CD14-positive monocyte (primary cell): ENCODE measurements around the gene TRAF1. TPM values are rescaled to one million over a fixed set of nuclear protein-coding genes. Genes with fewer than 3 reads are reported as not detected.
A peak's percentile ranks its signal among the peaks of the same experiment; 100 is the strongest.

Source experiments
- DNase-seq, 3 donors: peaks; one replicate each; pipeline ENCODE4 v3.0.0-alpha.2; 2011 to 2022
- H2AFZ ChIP-seq: 2 replicates; pipeline ENCODE4 v1.6.0; 2012; ENCODE audit warnings: mild to moderate bottlenecking, low read depth, low read length, inconsistent platforms; ENCODE audit not compliant: insufficient read depth, poor library complexity, severe bottlenecking
- H3K27ac ChIP-seq, 2 donors: 1 replicate in 1 of 2; 2 replicates in 1 of 2; pipeline ENCODE4 v1.5.1; 2012 to 2013; ENCODE audit warnings: low read length in 2 of 2, control low read depth in 1 of 2, inconsistent platforms in 1 of 2, low read depth in 1 of 2, mild to moderate bottlenecking in 1 of 2
- H3K27me3 ChIP-seq, 2 donors: one replicate each; pipeline versions ENCODE4 v1.6.0 to v1.6.1; 2011 to 2013; ENCODE audit warnings: low read length in 2 of 2; ENCODE audit not compliant: control insufficient read depth in 2 of 2, insufficient read depth in 2 of 2
- H3K36me3 ChIP-seq, 2 donors: replicated peaks in 1 of 2; 1 replicate in 1 of 2; 2 replicates in 1 of 2; pipeline versions ENCODE4 v1.5.1 to v1.6.1; 2012 to 2013; ENCODE audit warnings: low read length in 2 of 2, control low read depth in 1 of 2, inconsistent platforms in 1 of 2, mild to moderate bottlenecking in 1 of 2; ENCODE audit not compliant: insufficient read depth in 2 of 2, control insufficient read depth in 1 of 2
- H3K4me1 ChIP-seq, 2 donors: 1 replicate in 1 of 2; 2 replicates in 1 of 2; pipeline versions ENCODE4 v1.5.1 to v1.6.1; 2012 to 2013; ENCODE audit warnings: low read length in 2 of 2, control low read depth in 1 of 2, inconsistent platforms in 1 of 2, mild to moderate bottlenecking in 1 of 2, moderate library complexity in 1 of 2; ENCODE audit not compliant: insufficient read depth in 2 of 2, control insufficient read depth in 1 of 2
- H3K4me2 ChIP-seq: replicated peaks from 2 replicates; pipeline ENCODE3; 2012; ENCODE audit warnings: low read length, moderate library complexity, mild to moderate bottlenecking; ENCODE audit not compliant: poor library complexity, severe bottlenecking; ENCODE audit errors: extremely low read depth
- H3K4me3 ChIP-seq, 3 experiments: fragments of 200-600 bp in 1 of 3; sonication (generic) in 1 of 3; replicated peaks in 1 of 3; 1 replicate in 2 of 3; 2 replicates in 1 of 3; pipeline ENCODE4 v1.5.1; 2011 to 2013; ENCODE audit warnings: low read length in 3 of 3, mild to moderate bottlenecking in 3 of 3, control low read depth in 2 of 3, low read depth in 2 of 3, inconsistent platforms in 1 of 3, moderate library complexity in 1 of 3
- H3K79me2 ChIP-seq: 2 replicates; pipeline ENCODE4 v1.6.0; 2012; ENCODE audit warnings: mild to moderate bottlenecking, control low read depth, inconsistent platforms, low read length, moderate library complexity; ENCODE audit not compliant: insufficient read depth
- H3K9ac ChIP-seq: 2 replicates; pipeline ENCODE4 v1.6.0; 2017; ENCODE audit warnings: low read length, mild to moderate bottlenecking; ENCODE audit not compliant: insufficient read depth, poor library complexity, severe bottlenecking
- H3K9me3 ChIP-seq, 2 donors: replicated peaks in 1 of 2; 1 replicate in 1 of 2; 2 replicates in 1 of 2; pipeline versions ENCODE4 v1.5.1 to v1.6.1; 2012 to 2013; ENCODE audit warnings: low read length in 2 of 2, control low read depth in 1 of 2; ENCODE audit not compliant: control insufficient read depth in 1 of 2, insufficient read depth in 1 of 2
- H4K20me1 ChIP-seq: 2 replicates; pipeline ENCODE4 v1.6.0; 2012; ENCODE audit warnings: mild to moderate bottlenecking, low read length, control low read depth, moderate library complexity; ENCODE audit not compliant: insufficient read depth
- H3K27ac Mint-ChIP-seq, 7 donors: one replicate each; pipeline ENCODE4 v1.8.0; 2020; ENCODE audit warnings: mild to moderate bottlenecking in 7 of 7, mixed read lengths in 7 of 7, moderate library complexity in 6 of 7, inconsistent platforms in 2 of 7
- H3K27me3 Mint-ChIP-seq, 3 donors: one replicate each; pipeline ENCODE4 v1.8.0; 2021 to 2022; ENCODE audit warnings: low read depth in 3 of 3, mild to moderate bottlenecking in 3 of 3, mixed read lengths in 3 of 3, moderate library complexity in 3 of 3, inconsistent platforms in 1 of 3
- H3K36me3 Mint-ChIP-seq, 2 donors: one replicate each; pipeline ENCODE4 v1.8.0; 2020; ENCODE audit warnings: mixed read lengths in 2 of 2, inconsistent platforms in 1 of 2, mild to moderate bottlenecking in 1 of 2
- H3K4me1 Mint-ChIP-seq: one replicate; pipeline ENCODE4 v1.8.0; 2020; ENCODE audit warnings: mild to moderate bottlenecking, mixed read lengths
- H3K4me3 Mint-ChIP-seq, 2 donors: one replicate each; pipeline ENCODE4 v1.8.0; 2020; ENCODE audit warnings: mild to moderate bottlenecking in 2 of 2, mixed read lengths in 2 of 2, moderate library complexity in 1 of 2
- H3K9me3 Mint-ChIP-seq, 7 donors: one replicate each; pipeline ENCODE4 v1.8.0; 2020 to 2022; ENCODE audit warnings: mixed read lengths in 7 of 7, mild to moderate bottlenecking in 6 of 7, moderate library complexity in 6 of 7, inconsistent platforms in 2 of 7
- WGBS: methylation state at CpG from one replicate; pipeline ENCODE4 v1.1.5; 2013; ENCODE audit warnings: missing lambda C conversion rate; ENCODE audit not compliant: insufficient coverage; 5-methylcytosine and 5-hydroxymethylcytosine counted together
- intact Hi-C, 2 donors: fragments of 100-400 bp; cut with micrococcal nuclease; formaldehyde crosslinking; loops; one replicate each; pipeline versions ENCODE4 v1.15.0 to v1.15.1; 2023
- polyA plus RNA-seq, 3 donors: library from polyadenylated mRNA; depleted of rRNA in 1 of 3; unstranded in 2 of 3; stranded (reverse) in 1 of 3; fragments of 300-500 nt in 2 of 3; fragments of >200 nt in 1 of 3; fragmentation: Illumina TruSeq in 2 of 3; gene quantifications; 1 replicate in 2 of 3; 2 replicates in 1 of 3; pipeline ENCODE4 v1.2.3, GENCODE V29; 2012 to 2021
- TF ChIP-seq, protein P1 (sequence below): fragments of 200-600 bp; IDR thresholded peaks from one replicate; pipeline ENCODE4 v1.8.0; 2022; ENCODE audit warnings: antibody characterized with exemption, mild to moderate bottlenecking

The TRAF1 gene
- polyA plus RNA-seq, 3 donors: 0.15 to 22.8 (median 0.74) TPM

DNA sequence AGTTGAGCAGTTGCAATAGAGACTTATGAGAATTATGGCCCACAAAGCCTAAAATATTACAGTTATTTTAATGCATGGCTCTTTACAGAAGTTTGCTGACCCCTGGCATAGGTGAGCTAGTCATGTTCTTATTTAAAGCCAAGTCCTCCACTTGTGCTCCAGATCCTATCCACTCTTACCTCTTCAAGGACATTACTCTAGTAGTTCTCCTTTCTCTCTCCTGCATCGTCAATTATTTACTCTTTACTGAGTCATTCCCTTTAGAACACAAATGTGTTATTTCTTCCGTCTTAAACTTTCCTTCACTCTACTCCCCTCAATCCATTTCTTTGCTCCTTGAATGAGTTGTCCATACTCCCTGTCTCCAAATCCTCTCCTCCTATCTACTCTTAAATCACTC lies 20.6 kb upstream of the TRAF1 start:
- WGBS: 90% methylated on average over 2 of the region's 2 CpGs
- TF ChIP-seq, protein P1, sequence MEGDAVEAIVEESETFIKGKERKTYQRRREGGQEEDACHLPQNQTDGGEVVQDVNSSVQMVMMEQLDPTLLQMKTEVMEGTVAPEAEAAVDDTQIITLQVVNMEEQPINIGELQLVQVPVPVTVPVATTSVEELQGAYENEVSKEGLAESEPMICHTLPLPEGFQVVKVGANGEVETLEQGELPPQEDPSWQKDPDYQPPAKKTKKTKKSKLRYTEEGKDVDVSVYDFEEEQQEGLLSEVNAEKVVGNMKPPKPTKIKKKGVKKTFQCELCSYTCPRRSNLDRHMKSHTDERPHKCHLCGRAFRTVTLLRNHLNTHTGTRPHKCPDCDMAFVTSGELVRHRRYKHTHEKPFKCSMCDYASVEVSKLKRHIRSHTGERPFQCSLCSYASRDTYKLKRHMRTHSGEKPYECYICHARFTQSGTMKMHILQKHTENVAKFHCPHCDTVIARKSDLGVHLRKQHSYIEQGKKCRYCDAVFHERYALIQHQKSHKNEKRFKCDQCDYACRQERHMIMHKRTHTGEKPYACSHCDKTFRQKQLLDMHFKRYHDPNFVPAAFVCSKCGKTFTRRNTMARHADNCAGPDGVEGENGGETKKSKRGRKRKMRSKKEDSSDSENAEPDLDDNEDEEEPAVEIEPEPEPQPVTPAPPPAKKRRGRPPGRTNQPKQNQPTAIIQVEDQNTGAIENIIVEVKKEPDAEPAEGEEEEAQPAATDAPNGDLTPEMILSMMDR: no peak

DNA sequence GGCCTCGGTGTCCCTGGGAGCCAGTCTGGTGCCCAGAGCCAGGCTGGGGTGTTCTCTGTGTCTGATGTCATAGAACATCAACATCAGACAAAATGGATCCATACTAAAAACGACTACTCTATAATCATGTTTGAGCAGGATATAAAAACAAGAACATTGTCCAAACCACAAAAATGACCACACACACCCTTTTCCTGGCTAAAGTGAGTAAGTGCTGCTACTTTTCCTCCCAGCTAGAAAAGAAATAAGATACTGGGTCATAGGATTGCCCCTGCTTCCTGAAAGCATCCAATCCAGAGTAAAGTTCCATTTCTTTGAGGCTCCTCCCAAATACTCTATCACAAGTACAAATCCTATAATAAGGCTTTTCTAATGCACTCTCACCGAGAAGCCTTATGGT lies 19.7 kb upstream of the TRAF1 start:
- H3K4me1 Mint-ChIP-seq: peaks cover 13% of the 10 kb centered on the region
- Histone ChIP-seq H3K27ac (no peak overlapping the region), H3K4me1 (peaks cover 24 to 26% of the 10 kb centered on the region in 2 donors), H3K36me3 (no peaks in the 10 kb centered on the region), H3K4me3 (no peak overlapping the region), H3K9me3 (peaks cover 0 to 3% of the 10 kb centered on the region in 2 donors), H2AFZ (no peak overlapping the region), H3K79me2 (no peaks in the 10 kb centered on the region), H4K20me1 (no peaks in the 10 kb centered on the region), H3K27me3 (no peaks in the 10 kb centered on the region), H3K9ac (no peak overlapping the region), H3K4me2 (no peak overlapping the region)
- WGBS: no CpG with 5 or more reads among the region's 3 CpGs
- intact Hi-C loops: no loop called here
- H3K4me3 Mint-ChIP-seq: no peak overlapping the region
- DNase-seq: no peak
- peak overlapping the region in 4 of 7 donors; percentile 65 to 75 (median 67) for H3K27ac Mint-ChIP-seq
- H3K9me3 Mint-ChIP-seq: peaks cover 0 to 5% (median 2%) of the 10 kb centered on the region in 7 donors
- H3K27me3 Mint-ChIP-seq: peaks cover 0 to 2% (median 0%) of the 10 kb centered on the region in 3 donors
- no peaks in the 10 kb centered on the region for H3K36me3 Mint-ChIP-seq
- TF ChIP-seq, protein P1: no peak

More for the DNA sequence above, 20.6 kb upstream of the TRAF1 start:
- Mint-ChIP-seq H3K4me1 (peaks cover 13% of the 10 kb centered on the region), H3K27me3 (peaks cover 0 to 2% (median 0%) of the 10 kb centered on the region in 3 donors), H3K36me3 (peaks cover 0 to 3% of the 10 kb centered on the region in 2 donors), H3K9me3 (peaks cover 0 to 5% (median 2%) of the 10 kb centered on the region in 7 donors), H3K4me3 (no peak overlapping the region), H3K27ac (no peak overlapping the region)
- H3K9ac ChIP-seq: no peak overlapping the region
- H3K36me3 ChIP-seq: no peaks in the 10 kb centered on the region
- H3K4me2 ChIP-seq: no peak overlapping the region
- H3K4me3 ChIP-seq: no peak overlapping the region
- intact Hi-C loops: no loop called here
- no peaks in the 10 kb centered on the region for H3K27me3 ChIP-seq
- no peak overlapping the region for H2AFZ ChIP-seq
- H3K4me1 ChIP-seq: peaks cover 24 to 26% of the 10 kb centered on the region in 2 donors
- no peaks in the 10 kb centered on the region for H4K20me1 ChIP-seq
- H3K9me3 ChIP-seq: peaks cover 0 to 3% of the 10 kb centered on the region in 2 donors
- no peak overlapping the region for H3K27ac ChIP-seq
- DNase-seq: no peak
- no peaks in the 10 kb centered on the region for H3K79me2 ChIP-seq
